ENCODE measurements around the gene INSYN2A. TPM values are rescaled to one million over a fixed set of nuclear protein-coding genes. Genes with fewer than 3 reads are reported as not detected.

Gene INSYN2A, protein sequence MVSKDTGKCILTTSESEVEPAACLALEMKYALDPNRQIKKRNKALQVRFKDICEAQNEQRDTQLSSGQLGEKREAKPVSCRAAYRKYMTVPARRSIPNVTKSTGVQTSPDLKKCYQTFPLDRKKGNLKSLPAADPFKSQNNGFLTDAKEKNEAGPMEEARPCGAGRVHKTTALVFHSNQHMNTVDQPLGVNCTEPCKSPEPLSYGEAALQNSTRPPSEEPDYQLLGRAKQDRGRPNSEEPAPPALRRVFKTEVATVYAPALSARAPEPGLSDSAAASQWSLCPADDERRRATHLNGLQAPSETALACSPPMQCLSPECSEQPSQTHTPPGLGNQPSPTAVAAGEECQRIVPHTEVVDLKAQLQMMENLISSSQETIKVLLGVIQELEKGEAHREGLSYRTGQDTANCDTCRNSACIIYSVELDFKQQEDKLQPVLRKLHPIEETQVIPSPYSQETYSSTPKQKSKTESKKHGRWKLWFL
- total RNA-seq, result 0.14 and 0.55 TPM in 2 replicates

DNA sequence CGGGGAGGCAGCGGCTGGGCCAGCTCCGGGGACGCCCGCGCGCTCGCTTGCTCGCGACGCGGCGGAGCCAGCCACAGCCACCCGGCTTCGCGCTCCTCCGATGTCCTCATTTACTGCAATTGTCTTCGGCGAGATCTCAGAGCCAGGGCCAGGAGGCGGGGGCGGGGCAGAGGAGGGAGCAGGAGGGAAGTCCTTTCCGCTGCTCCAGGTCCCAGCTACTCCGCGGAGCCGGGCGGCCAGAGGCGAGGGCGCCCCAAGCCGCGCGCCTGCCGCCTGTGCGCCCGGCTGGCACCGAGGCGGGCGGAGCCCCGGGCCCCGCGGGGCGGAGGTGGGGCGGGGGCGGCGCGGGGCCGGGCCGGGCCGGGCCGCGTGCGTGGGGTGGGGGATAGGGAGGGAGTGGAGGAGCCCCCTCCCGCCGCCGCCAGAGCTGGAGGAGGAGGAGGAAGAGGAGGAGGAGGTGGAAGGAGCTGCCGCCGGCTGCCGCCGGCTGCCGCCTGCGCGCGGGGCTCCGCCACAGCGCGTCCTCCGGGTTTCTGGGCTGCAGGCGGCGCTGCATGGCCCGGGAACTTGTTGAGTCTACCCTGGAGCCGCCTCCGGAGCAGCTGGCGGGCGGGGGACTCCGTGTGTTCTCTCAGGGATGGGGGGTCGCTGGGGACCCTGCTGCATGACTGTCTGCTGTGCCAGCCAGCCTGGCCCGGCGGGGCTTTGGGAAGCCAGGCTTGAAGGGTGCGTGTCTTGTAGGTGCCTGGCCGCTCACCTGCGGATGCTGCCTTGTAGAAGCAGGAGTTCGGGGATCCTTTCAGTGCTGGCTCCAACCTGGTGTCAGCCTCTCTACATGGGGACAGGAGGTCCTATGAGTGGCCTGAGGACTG lies at the start of gene INSYN2A:
Gene INSYN2A, minus strand, starts transcription at position 310 of the 872 bp plus-strand sequence. CDS start 20,196 bp downstream, outside the sequence.

